Hepatocyte (in vitro differentiated cells): ENCODE results near the gene PBX3. TPM values are rescaled to one million over a fixed set of nuclear protein-coding genes. Genes with fewer than 3 reads are reported as not detected.

Source experiments
- DNase-seq: peaks from one replicate; pipeline ENCODE4 v3.0.0-alpha.2; 2016; ENCODE audit warnings: low spot score
- H2AFZ ChIP-seq: fragments of 200-600 bp; sonication (generic); 2 replicates; pipeline ENCODE4 v1.6.0; 2016; ENCODE audit warnings: antibody characterized with exemption, mild to moderate bottlenecking
- H3K27ac ChIP-seq: fragments of 200-600 bp; sonication (generic); 2 replicates; pipeline ENCODE4 v1.5.1; 2016; ENCODE audit warnings: mild to moderate bottlenecking
- H3K27me3 ChIP-seq: fragments of 200-600 bp; sonication (generic); 2 replicates; pipeline ENCODE4 v1.6.1; 2016
- H3K36me3 ChIP-seq: fragments of 200-600 bp; sonication (generic); replicated peaks from 2 replicates; pipeline ENCODE4 v1.5.1; 2016; ENCODE audit warnings: low read depth; ENCODE audit not compliant: insufficient read depth
- H3K4me1 ChIP-seq: fragments of 200-600 bp; sonication (generic); 2 replicates; pipeline ENCODE4 v1.5.1; 2016; ENCODE audit warnings: mild to moderate bottlenecking, moderate library complexity; ENCODE audit not compliant: insufficient read depth
- H3K4me2 ChIP-seq: fragments of 200-600 bp; sonication (generic); 2 replicates; pipeline ENCODE4 v1.6.0; 2016
- H3K4me3 ChIP-seq: fragments of 200-600 bp; sonication (generic); 2 replicates; pipeline ENCODE4 v1.5.1; 2016; ENCODE audit warnings: mild to moderate bottlenecking
- H3K79me2 ChIP-seq: fragments of 200-600 bp; sonication (generic); 2 replicates; pipeline ENCODE4 v1.6.0; 2017; ENCODE audit warnings: mild to moderate bottlenecking
- H3K9me2 ChIP-seq: fragments of 200-600 bp; sonication (generic); replicated peaks from 2 replicates; pipeline ENCODE4 v1.6.0; 2017; ENCODE audit warnings: mild to moderate bottlenecking; ENCODE audit not compliant: insufficient read depth
- H3K9me3 ChIP-seq: fragments of 200-600 bp; sonication (generic); 2 replicates; pipeline ENCODE4 v1.5.1; 2016; ENCODE audit warnings: low read depth, mild to moderate bottlenecking
- H4K20me1 ChIP-seq: fragments of 200-600 bp; sonication (generic); 2 replicates; pipeline ENCODE4 v1.6.0; 2016; ENCODE audit warnings: mild to moderate bottlenecking; ENCODE audit not compliant: insufficient read depth, poor library complexity, severe bottlenecking
- EZH2 ChIP-seq: fragments of 200-600 bp; sonication (generic); IDR thresholded peaks from 2 replicates; pipeline ENCODE4 v1.6.1; 2016; ENCODE audit warnings: antibody characterized with exemption, mild to moderate bottlenecking, borderline replicate concordance
- EZH2phosphoT487 ChIP-seq: fragments of 200-600 bp; sonication (generic); IDR thresholded peaks from one replicate; pipeline ENCODE4 v1.6.1; 2018; ENCODE audit warnings: antibody characterized with exemption, mild to moderate bottlenecking, low read depth, moderate library complexity; ENCODE audit not compliant: unreplicated experiment, severe bottlenecking
- WGBS: methylation state at CpG from one replicate; pipeline ENCODE4 v1.1.6; 2016; ENCODE audit warnings: low lambda C conversion rate; ENCODE audit errors: missing lambda C conversion rate; 5-methylcytosine and 5-hydroxymethylcytosine counted together
- polyA plus RNA-seq: library from polyadenylated mRNA; unstranded; fragments of >200 nt; fragmentation: Nextera tagmentation; extraction: Ambion mirVana; gene quantifications from 2 replicates; pipeline ENCODE4 v1.2.1, GENCODE V29; 2016
- total RNA-seq: library from RNA; depleted of rRNA; stranded (reverse); fragments of >200 nt; gene quantifications from 2 replicates; pipeline ENCODE4 v1.2.3, GENCODE V29; 2014
- TF ChIP-seq, protein P1 (sequence below): fragments of 200-600 bp; sonication (generic); IDR thresholded peaks from 2 replicates; pipeline ENCODE4 v1.5.1; 2016; ENCODE audit warnings: antibody characterized with exemption, mild to moderate bottlenecking; ENCODE audit not compliant: poor library complexity

Gene PBX3
- total and polyA plus RNA-seq, 2 experiments from 2014 or later: 15.9 to 23.3 TPM

DNA sequence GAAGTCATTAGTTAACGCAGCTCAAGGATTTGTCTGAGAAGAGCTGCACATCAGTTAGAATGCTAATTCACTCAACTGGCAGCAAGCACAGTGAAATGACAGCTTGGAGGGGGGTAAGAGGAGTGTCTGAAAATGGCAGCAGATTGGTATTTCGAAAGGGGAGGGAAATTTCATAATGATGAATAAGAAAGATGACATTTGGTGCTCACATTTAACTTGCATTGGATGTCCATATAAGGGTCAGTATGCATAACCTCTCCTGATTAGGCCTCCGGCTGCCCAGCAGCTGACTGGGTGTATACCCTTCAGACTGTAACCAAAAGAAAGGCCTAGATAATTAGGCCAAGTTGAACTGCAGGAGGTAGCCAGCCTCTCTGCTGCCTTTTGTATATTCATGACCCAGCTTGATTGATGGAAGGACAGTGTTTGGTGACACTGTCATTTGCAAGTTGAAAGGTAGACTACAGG, 131.0 kb downstream of the PBX3 start:
- H3K27me3 ChIP-seq: no peaks in the 10 kb centered on the region
- no peak overlapping the region for H3K4me3 ChIP-seq
- no peaks in the 10 kb centered on the region for H3K36me3 ChIP-seq
- no peak for DNase-seq
- no peak overlapping the region for H2AFZ ChIP-seq
- 86% methylated on average over 3 of the region's 3 CpGs for WGBS
- no peaks in the 10 kb centered on the region for H3K79me2 ChIP-seq
- H3K27ac ChIP-seq: no peak overlapping the region
- no peaks in the 10 kb centered on the region for H3K9me3 ChIP-seq
- H3K4me2 ChIP-seq: no peak overlapping the region
- TF ChIP-seq EZH2phosphoT487: no peak
- TF ChIP-seq, protein P1, sequence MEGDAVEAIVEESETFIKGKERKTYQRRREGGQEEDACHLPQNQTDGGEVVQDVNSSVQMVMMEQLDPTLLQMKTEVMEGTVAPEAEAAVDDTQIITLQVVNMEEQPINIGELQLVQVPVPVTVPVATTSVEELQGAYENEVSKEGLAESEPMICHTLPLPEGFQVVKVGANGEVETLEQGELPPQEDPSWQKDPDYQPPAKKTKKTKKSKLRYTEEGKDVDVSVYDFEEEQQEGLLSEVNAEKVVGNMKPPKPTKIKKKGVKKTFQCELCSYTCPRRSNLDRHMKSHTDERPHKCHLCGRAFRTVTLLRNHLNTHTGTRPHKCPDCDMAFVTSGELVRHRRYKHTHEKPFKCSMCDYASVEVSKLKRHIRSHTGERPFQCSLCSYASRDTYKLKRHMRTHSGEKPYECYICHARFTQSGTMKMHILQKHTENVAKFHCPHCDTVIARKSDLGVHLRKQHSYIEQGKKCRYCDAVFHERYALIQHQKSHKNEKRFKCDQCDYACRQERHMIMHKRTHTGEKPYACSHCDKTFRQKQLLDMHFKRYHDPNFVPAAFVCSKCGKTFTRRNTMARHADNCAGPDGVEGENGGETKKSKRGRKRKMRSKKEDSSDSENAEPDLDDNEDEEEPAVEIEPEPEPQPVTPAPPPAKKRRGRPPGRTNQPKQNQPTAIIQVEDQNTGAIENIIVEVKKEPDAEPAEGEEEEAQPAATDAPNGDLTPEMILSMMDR: no peak
- TF ChIP-seq EZH2: no peak
- H4K20me1 ChIP-seq: peaks cover 4% of the 10 kb centered on the region
- no peaks in the 10 kb centered on the region for H3K9me2 ChIP-seq
- H3K4me1 ChIP-seq: no peaks in the 10 kb centered on the region

DNA sequence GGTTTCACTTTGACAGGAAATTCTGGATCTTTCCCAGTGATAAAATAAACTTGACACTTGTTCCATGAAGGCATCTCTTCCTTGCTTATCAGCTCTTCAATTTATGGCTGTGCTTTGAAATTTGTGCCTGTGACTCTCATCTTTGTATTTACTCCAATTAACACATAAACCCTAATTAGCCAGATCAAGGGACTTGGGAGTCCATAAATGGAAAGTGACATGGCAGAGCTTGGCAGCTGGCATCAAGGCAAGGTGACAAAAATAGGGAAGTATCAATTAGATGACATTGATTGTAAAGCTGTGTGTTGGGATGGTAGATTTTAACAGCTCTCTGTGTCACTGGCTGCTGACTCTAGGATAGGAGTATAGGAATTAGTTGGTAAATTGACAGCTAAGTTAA, 133.9 kb downstream of the PBX3 start:
- no peaks in the 10 kb centered on the region for H3K36me3 ChIP-seq
- no peaks in the 10 kb centered on the region for H3K27me3 ChIP-seq
- no peaks in the 10 kb centered on the region for H3K9me3 ChIP-seq
- no peak overlapping the region for H3K4me3 ChIP-seq
- H3K4me2 ChIP-seq: no peak overlapping the region
- H2AFZ ChIP-seq: no peak overlapping the region
- no peaks in the 10 kb centered on the region for H3K9me2 ChIP-seq
- TF ChIP-seq, protein P1: no peak
- TF ChIP-seq EZH2: no peak
- TF ChIP-seq EZH2phosphoT487: no peak
- no peak overlapping the region for H3K27ac ChIP-seq
- H3K4me1 ChIP-seq: no peaks in the 10 kb centered on the region
- H3K79me2 ChIP-seq: no peaks in the 10 kb centered on the region
- DNase-seq: no peak
- H4K20me1 ChIP-seq: peaks cover 4% of the 10 kb centered on the region

DNA sequence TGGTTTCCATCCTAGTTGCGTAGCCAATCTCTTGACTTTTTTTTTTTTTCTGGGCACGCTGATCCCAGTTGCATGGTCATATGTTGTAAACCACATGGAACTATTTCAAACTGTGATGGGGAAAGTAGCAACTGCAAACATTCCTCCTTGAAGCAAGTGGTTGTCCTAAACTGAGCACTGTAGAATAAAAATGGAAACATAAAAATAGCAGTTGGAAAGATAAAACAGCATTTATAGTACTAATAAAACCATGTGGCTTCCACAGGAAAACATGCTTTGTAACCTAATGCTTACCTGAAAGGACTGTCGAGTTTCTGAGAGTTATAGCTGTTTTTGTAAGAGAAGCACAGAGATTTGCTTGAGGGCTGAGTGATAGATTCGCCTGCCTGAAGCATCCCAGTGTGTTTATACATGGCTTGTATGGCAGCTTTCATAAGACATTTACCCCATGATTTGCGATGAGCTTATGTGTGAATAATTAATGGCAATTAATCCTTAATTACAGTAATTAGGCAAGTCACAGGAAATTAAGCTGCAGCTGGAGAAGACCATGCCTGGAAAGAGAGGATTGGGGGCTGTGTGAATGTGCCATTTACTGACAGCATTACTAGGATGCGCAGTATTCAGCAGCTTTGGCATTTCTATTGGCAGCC, 136.5 kb downstream of the PBX3 start:
- H3K4me1 ChIP-seq: peaks cover 9% of the 10 kb centered on the region
- no peaks in the 10 kb centered on the region for H3K9me2 ChIP-seq
- H3K27ac ChIP-seq: no peak overlapping the region
- H2AFZ ChIP-seq: no peak overlapping the region
- H3K9me3 ChIP-seq: no peaks in the 10 kb centered on the region
- peaks cover under 1% of the 10 kb centered on the region for H3K79me2 ChIP-seq
- H3K27me3 ChIP-seq: no peaks in the 10 kb centered on the region
- no peaks in the 10 kb centered on the region for H3K36me3 ChIP-seq
- DNase-seq: no peak
- 65% methylated on average over 6 of the region's 6 CpGs for WGBS
- peaks cover 4% of the 10 kb centered on the region for H4K20me1 ChIP-seq
- H3K4me2 ChIP-seq: no peak overlapping the region
- no peak overlapping the region for H3K4me3 ChIP-seq
- TF ChIP-seq, protein P1: no peak
- TF ChIP-seq EZH2 (no peak), EZH2phosphoT487 (no peak)

DNA sequence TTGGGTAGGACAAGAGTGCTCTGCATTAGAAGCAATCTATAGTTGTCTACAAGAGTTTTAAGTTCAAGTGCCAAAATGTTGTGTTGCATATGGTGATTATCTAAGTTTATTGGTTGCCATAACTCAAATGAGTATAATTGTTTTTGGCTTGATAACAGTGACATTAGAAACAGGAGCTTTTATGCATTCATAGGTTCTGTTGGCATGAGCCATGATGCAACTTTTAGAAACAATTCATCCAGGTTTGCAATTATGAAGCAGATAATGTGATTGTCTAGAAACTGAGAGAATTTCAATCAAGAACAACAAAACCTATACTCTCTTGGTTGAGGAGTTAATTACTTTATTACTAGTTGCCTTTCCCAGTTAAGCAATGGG, 137.0 kb downstream of the PBX3 start:
- H2AFZ ChIP-seq: no peak overlapping the region
- no peaks in the 10 kb centered on the region for H3K9me3 ChIP-seq
- H3K27me3 ChIP-seq: no peaks in the 10 kb centered on the region
- no peak for TF ChIP-seq EZH2phosphoT487
- TF ChIP-seq EZH2: no peak
- TF ChIP-seq, protein P1: no peak
- H3K4me3 ChIP-seq: no peak overlapping the region
- H3K9me2 ChIP-seq: no peaks in the 10 kb centered on the region
- peaks cover 2% of the 10 kb centered on the region for H3K79me2 ChIP-seq
- no peak overlapping the region for H3K27ac ChIP-seq
- H3K36me3 ChIP-seq: no peaks in the 10 kb centered on the region
- H3K4me1 ChIP-seq: peaks cover 14% of the 10 kb centered on the region
- H3K4me2 ChIP-seq: no peak overlapping the region
- no peak for DNase-seq
- peaks cover 4% of the 10 kb centered on the region for H4K20me1 ChIP-seq
